ENCODE data around the gene RGSL1. TPM values are rescaled to one million over a fixed set of nuclear protein-coding genes. Genes with fewer than 3 reads are reported as not detected.

Gene RGSL1
- total and polyA plus RNA-seq, 2 experiments from 2014 or later = not detected

DNA sequence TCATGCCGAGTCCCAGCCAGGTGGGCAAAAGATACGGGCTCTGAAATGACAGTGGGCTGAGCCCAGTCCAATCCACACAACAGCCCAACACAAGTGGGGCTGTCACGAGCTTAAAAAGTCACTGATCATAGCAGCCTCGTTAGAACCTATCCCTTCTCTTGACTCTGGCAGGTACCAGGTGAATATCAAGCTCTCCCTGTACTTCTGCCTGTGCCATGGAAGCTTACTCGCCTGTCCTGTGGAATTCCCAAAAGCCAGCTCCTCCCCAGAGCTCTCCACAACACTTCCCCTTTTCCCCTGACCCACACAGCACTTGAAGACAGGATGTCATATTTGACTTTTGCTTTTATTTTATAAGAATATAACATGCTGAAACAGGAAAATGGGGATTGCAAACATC lies 148.3 kb downstream of the RGSL1 start:
- DNase-seq (ENCODE audit: low spot score) = no peak
- no peak overlapping the region for H2AFZ ChIP-seq
- H3K36me3 ChIP-seq (replicated peaks; ENCODE audit: insufficient read depth, low read depth) = no peaks in the 10 kb centered on the region
- no peaks in the 10 kb centered on the region for H3K9me2 ChIP-seq (replicated peaks; ENCODE audit: insufficient read depth)
- WGBS (ENCODE audit: low lambda C conversion rate, missing lambda C conversion rate) = 85% methylated on average over 5 of the region's 5 CpGs
- H3K4me2 ChIP-seq = no peak overlapping the region
- H3K4me3 ChIP-seq = no peak overlapping the region
- no peak for TF ChIP-seq CTCF (IDR thresholded peaks at IDR 0.05; ENCODE audit: poor library complexity)
- no peak overlapping the region for H3K27ac ChIP-seq
- no peaks in the 10 kb centered on the region for H3K9me3 ChIP-seq (ENCODE audit: low read depth)
- H3K79me2 ChIP-seq = no peaks in the 10 kb centered on the region
- no peaks in the 10 kb centered on the region for H3K27me3 ChIP-seq
- H4K20me1 ChIP-seq (ENCODE audit: insufficient read depth, poor library complexity, severe bottlenecking) = no peaks in the 10 kb centered on the region
- no peaks in the 10 kb centered on the region for H3K4me1 ChIP-seq (ENCODE audit: insufficient read depth)

- no peak overlapping the region for H3K4me2 ChIP-seq
- WGBS (ENCODE audit: low lambda C conversion rate, missing lambda C conversion rate) = 82% methylated on average over 5 of the region's 6 CpGs
- peak; percentile 18 for TF ChIP-seq CTCF (IDR thresholded peaks at IDR 0.05; ENCODE audit: poor library complexity)
- TF ChIP-seq EZH2 (IDR thresholded peaks at IDR 0.05; ENCODE audit: borderline replicate concordance) = no peak
- no peak overlapping the region for H3K27ac ChIP-seq
- H2AFZ ChIP-seq = no peak overlapping the region
- H3K27me3 ChIP-seq = no peaks in the 10 kb centered on the region
- H3K4me3 ChIP-seq = no peak overlapping the region
- H3K4me1 ChIP-seq (ENCODE audit: insufficient read depth) = peaks cover 6% of the 10 kb centered on the region
- no peaks in the 10 kb centered on the region for H3K36me3 ChIP-seq (replicated peaks; ENCODE audit: insufficient read depth, low read depth)
- no peaks in the 10 kb centered on the region for H3K9me3 ChIP-seq (ENCODE audit: low read depth)
- no peaks in the 10 kb centered on the region for H4K20me1 ChIP-seq (ENCODE audit: insufficient read depth, poor library complexity, severe bottlenecking)
- H3K79me2 ChIP-seq = no peaks in the 10 kb centered on the region
- H3K9me2 ChIP-seq (replicated peaks; ENCODE audit: insufficient read depth) = no peaks in the 10 kb centered on the region
- DNase-seq (ENCODE audit: low spot score) = no peak
Measured at GRCh38 chr1:182599339-182599738, 149.4 kb downstream of the RGSL1 start.

- no peaks in the 10 kb centered on the region for H3K9me2 ChIP-seq (replicated peaks; ENCODE audit: insufficient read depth)
- WGBS (ENCODE audit: low lambda C conversion rate, missing lambda C conversion rate) = 93% methylated on average over 17 of the region's 17 CpGs
- TF ChIP-seq EZH2 (IDR thresholded peaks at IDR 0.05; ENCODE audit: borderline replicate concordance) = no peak
- no peak overlapping the region for H3K4me2 ChIP-seq
- H3K4me3 ChIP-seq = no peak overlapping the region
- DNase-seq (ENCODE audit: low spot score) = no peak
- H4K20me1 ChIP-seq (ENCODE audit: insufficient read depth, poor library complexity, severe bottlenecking) = no peaks in the 10 kb centered on the region
- peaks cover 10% of the 10 kb centered on the region for H3K4me1 ChIP-seq (ENCODE audit: insufficient read depth)
- no peaks in the 10 kb centered on the region for H3K79me2 ChIP-seq
- H3K36me3 ChIP-seq (replicated peaks; ENCODE audit: insufficient read depth, low read depth) = no peaks in the 10 kb centered on the region
- H3K9me3 ChIP-seq (ENCODE audit: low read depth) = no peaks in the 10 kb centered on the region
- H3K27me3 ChIP-seq = peaks cover 3% of the 10 kb centered on the region
- H2AFZ ChIP-seq = no peak overlapping the region
- no peak overlapping the region for H3K27ac ChIP-seq
Measured at GRCh38 chr1:182600036-182600713, 150.2 kb downstream of the RGSL1 start.

GRCh38 chr1:182600745-182601415 lies 150.9 kb downstream of the RGSL1 start:
- Histone ChIP-seq H3K27me3 (peaks cover 3% of the 10 kb centered on the region), H3K36me3 (replicated peaks; ENCODE audit: insufficient read depth, low read depth) (no peaks in the 10 kb centered on the region), H2AFZ (no peak overlapping the region), H3K9me2 (replicated peaks; ENCODE audit: insufficient read depth) (no peaks in the 10 kb centered on the region), H3K4me3 (no peak overlapping the region), H3K4me2 (no peak overlapping the region), H4K20me1 (ENCODE audit: insufficient read depth, poor library complexity, severe bottlenecking) (no peaks in the 10 kb centered on the region), H3K79me2 (no peaks in the 10 kb centered on the region), H3K4me1 (ENCODE audit: insufficient read depth) (peaks cover 10% of the 10 kb centered on the region), H3K27ac (no peak overlapping the region), H3K9me3 (ENCODE audit: low read depth) (no peaks in the 10 kb centered on the region)
- TF ChIP-seq CTCF (IDR thresholded peaks at IDR 0.05; ENCODE audit: poor library complexity) (no peak), EZH2 (IDR thresholded peaks at IDR 0.05; ENCODE audit: borderline replicate concordance) (no peak), EZH2phosphoT487 (IDR thresholded peaks at IDR 0.05; ENCODE audit: low read depth, severe bottlenecking, unreplicated experiment) (no peak)
- DNase-seq (ENCODE audit: low spot score) = no peak
- 65% methylated on average over 5 of the region's 5 CpGs for WGBS (ENCODE audit: low lambda C conversion rate, missing lambda C conversion rate)
